ENCODE results near the gene DNM3.

The DNM3 gene

DNA sequence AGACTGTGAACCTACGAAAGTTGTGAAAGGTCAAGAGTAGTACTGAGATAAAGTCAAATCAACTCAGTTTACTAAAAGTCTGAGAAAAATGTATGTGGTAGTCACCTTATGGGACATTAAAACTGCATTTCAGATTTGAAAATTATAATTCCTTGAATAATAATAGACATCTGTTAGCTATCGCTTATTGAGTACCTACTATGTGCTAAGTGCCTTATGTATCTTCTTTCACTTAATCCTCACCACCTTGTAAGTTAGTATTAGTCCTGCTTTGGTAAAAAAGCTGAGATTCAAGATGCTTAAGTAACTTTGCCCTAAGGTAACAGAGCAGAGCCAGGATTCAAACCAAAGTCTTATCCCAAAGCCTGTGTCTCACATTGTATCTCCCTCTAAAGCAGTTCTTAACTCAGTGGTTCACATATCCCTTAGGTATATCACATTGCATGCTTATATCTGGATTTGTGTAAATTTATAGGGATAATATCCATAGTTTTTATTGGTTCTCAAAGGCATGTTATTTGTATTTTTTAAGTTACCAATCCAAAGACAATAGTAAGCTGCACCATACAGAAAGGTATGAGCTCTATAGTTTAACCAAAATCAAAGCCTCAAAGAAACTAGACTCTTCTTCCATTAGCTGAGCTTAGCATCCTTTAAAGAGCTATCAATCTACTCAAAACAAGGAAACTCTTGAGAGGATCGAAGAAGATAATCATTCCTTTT is 601.7 kb downstream of the DNM3 start:
- no peak overlapping the region for H3K27ac ChIP-seq (ENCODE audit: low read depth, low read length)
- peak overlapping the region; percentile 84 for H3K4me3 ChIP-seq (ENCODE audit: low read length)
- H3K27me3 ChIP-seq (ENCODE audit: control insufficient read depth, low read length): no peaks in the 10 kb centered on the region
- H3F3A ChIP-seq (ENCODE audit: control insufficient read depth, insufficient read depth): 0 out of 2 replicates have a peak, but pooled peaks cover 2% of the 10 kb centered on the region
- TF ChIP-seq EZH2phosphoT487 (IDR thresholded peaks at IDR 0.05; ENCODE audit: borderline replicate concordance, low read length) (no peak), CTCF (IDR thresholded peaks at IDR 0.05; ENCODE audit: low read depth, low read length, poor library complexity, severe bottlenecking) (no peak)
- H3K36me3 ChIP-seq (ENCODE audit: control insufficient read depth, low read length): peaks cover 20% of the 10 kb centered on the region
- H3K4me2 ChIP-seq (ENCODE audit: low read length): peak overlapping the region; percentile 81
- no peaks in the 10 kb centered on the region for H4K20me1 ChIP-seq (ENCODE audit: control insufficient read depth, insufficient read depth, low read depth, low read length)
- no peaks in the 10 kb centered on the region for H3K9me2 ChIP-seq (replicated peaks; ENCODE audit: control insufficient read depth, low read length)
- peaks cover 13% of the 10 kb centered on the region for H3K4me1 ChIP-seq (ENCODE audit: control insufficient read depth, low read length)
- H3K79me2 ChIP-seq (ENCODE audit: control insufficient read depth, low read length): peaks cover 21% of the 10 kb centered on the region
- H3K9me3 ChIP-seq (ENCODE audit: control insufficient read depth, insufficient read depth, low read length): no peaks in the 10 kb centered on the region

- TF ChIP-seq CTCF (IDR thresholded peaks at IDR 0.05; ENCODE audit: low read depth, low read length, poor library complexity, severe bottlenecking): peak; percentile 89
- no peak for TF ChIP-seq EZH2phosphoT487 (IDR thresholded peaks at IDR 0.05; ENCODE audit: borderline replicate concordance, low read length)
- no peaks in the 10 kb centered on the region for H3K27me3 ChIP-seq (ENCODE audit: control insufficient read depth, low read length)
- no peaks in the 10 kb centered on the region for H3K9me3 ChIP-seq (ENCODE audit: control insufficient read depth, insufficient read depth, low read length)
- peak within 1 kb of the TSS; percentile 81 for H3K4me2 ChIP-seq (ENCODE audit: low read length)
- peaks cover 21% of the 10 kb centered on the region for H3K79me2 ChIP-seq (ENCODE audit: control insufficient read depth, low read length)
- 0 out of 2 replicates have a peak within 1 kb of the TSS, but pooled peaks have one; percentile 7 for H3K27ac ChIP-seq (ENCODE audit: low read depth, low read length)
- H3K36me3 ChIP-seq (ENCODE audit: control insufficient read depth, low read length): peaks cover 20% of the 10 kb centered on the region
- no peaks in the 10 kb centered on the region for H3K9me2 ChIP-seq (replicated peaks; ENCODE audit: control insufficient read depth, low read length)
- H3F3A ChIP-seq (ENCODE audit: control insufficient read depth, insufficient read depth): no peaks in the 10 kb centered on the region
- peaks cover 13% of the 10 kb centered on the region for H3K4me1 ChIP-seq (ENCODE audit: control insufficient read depth, low read length)
- no peaks in the 10 kb centered on the region for H4K20me1 ChIP-seq (ENCODE audit: control insufficient read depth, insufficient read depth, low read depth, low read length)
- peak within 1 kb of the TSS; percentile 84 for H3K4me3 ChIP-seq (ENCODE audit: low read length)
Measured at GRCh38 chr1:172443666-172444453, 602.6 kb downstream of the DNM3 start, which contains the start of gene PIGC. Gene PIGC, minus strand, starts transcription at chr1:172444069. Its CDS starts 1,447 bp downstream, at chr1:172442622.

- no peak overlapping the region for H3K4me3 ChIP-seq (ENCODE audit: low read length)
- TF ChIP-seq EZH2phosphoT487 (IDR thresholded peaks at IDR 0.05; ENCODE audit: borderline replicate concordance, low read length) (no peak), CTCF (IDR thresholded peaks at IDR 0.05; ENCODE audit: low read depth, low read length, poor library complexity, severe bottlenecking) (no peak)
- H3K9me2 ChIP-seq (replicated peaks; ENCODE audit: control insufficient read depth, low read length): no peaks in the 10 kb centered on the region
- H3K4me2 ChIP-seq (ENCODE audit: low read length): no peak overlapping the region
- H3K36me3 ChIP-seq (ENCODE audit: control insufficient read depth, low read length): peaks cover 12% of the 10 kb centered on the region
- H3K4me1 ChIP-seq (ENCODE audit: control insufficient read depth, low read length): peaks cover 19% of the 10 kb centered on the region
- no peaks in the 10 kb centered on the region for H3K27me3 ChIP-seq (ENCODE audit: control insufficient read depth, low read length)
- H3K9me3 ChIP-seq (ENCODE audit: control insufficient read depth, insufficient read depth, low read length): no peaks in the 10 kb centered on the region
- H3F3A ChIP-seq (ENCODE audit: control insufficient read depth, insufficient read depth): no peaks in the 10 kb centered on the region
- H3K79me2 ChIP-seq (ENCODE audit: control insufficient read depth, low read length): peaks cover 21% of the 10 kb centered on the region
- no peaks in the 10 kb centered on the region for H4K20me1 ChIP-seq (ENCODE audit: control insufficient read depth, insufficient read depth, low read depth, low read length)
- no peak overlapping the region for H3K27ac ChIP-seq (ENCODE audit: low read depth, low read length)
Measured at GRCh38 chr1:172446547-172446946, 605.2 kb downstream of the DNM3 start.

Measured in DOHH2 (cell line).